Right cardiac atrium (tissue), 5 donors: Measurements from ENCODE around the gene KLC3. TPM values are rescaled to one million over a fixed set of nuclear protein-coding genes. Genes with fewer than 3 reads are reported as not detected.
A peak's percentile ranks its signal among the peaks of the same experiment; 100 is the strongest.

Source experiments
- ATAC-seq, 2 donors: fragments of 200-7000 bp; cut with Tn5 transposase; one replicate each; pipeline versions ENCODE4 v1.8.0 to v1.9.1; 2020; ENCODE audit warnings: moderate library complexity in 2 of 2, mild to moderate bottlenecking in 1 of 2
- DNase-seq, 3 donors: peaks; one replicate each; pipeline ENCODE4 v3.0.0-alpha.2; 2020
- H3K27ac ChIP-seq: one replicate; pipeline ENCODE4 v1.5.1; 2013; ENCODE audit warnings: mild to moderate bottlenecking, low read length, control low read depth, moderate library complexity
- H3K27me3 ChIP-seq: one replicate; pipeline ENCODE4 v1.6.1; 2013; ENCODE audit not compliant: control insufficient read depth, insufficient read depth
- H3K4me1 ChIP-seq: one replicate; pipeline ENCODE4 v1.6.1; 2013; ENCODE audit warnings: low read length; ENCODE audit not compliant: control insufficient read depth, insufficient read depth
- H3K4me3 ChIP-seq: one replicate; pipeline ENCODE4 v1.5.1; 2013; ENCODE audit warnings: low read length, control low read depth
- H3K9me3 ChIP-seq: one replicate; pipeline ENCODE4 v1.6.1; 2013; ENCODE audit warnings: low read length; ENCODE audit not compliant: control insufficient read depth
- WGBS: extraction: QIAGEN DNeasy Blood & Tissue Kit; methylation state at CpG from one replicate; pipeline ENCODE4 v1.1.7; 2013; 5-methylcytosine and 5-hydroxymethylcytosine counted together
- intact Hi-C, 4 donors: fragments of 100-400 bp; cut with DNase I; formaldehyde crosslinking; loops; one replicate each; pipeline versions ENCODE4 v1.11.0 to v1.14.0; 2022 to 2023
- long read RNA-seq, 4 donors: library from polyadenylated mRNA; unstranded; transcript quantifications; one replicate each; pipeline ENCODE4 v2.0.0, GENCODE V29; 2020 to 2021
- polyA plus RNA-seq: library from polyadenylated mRNA; stranded (reverse); fragments of 200-250 nt; gene quantifications from one replicate; pipeline ENCODE4 v1.2.3, GENCODE V29; 2013
- total RNA-seq, 4 donors: library from RNA; stranded (reverse); fragmentation: NEBNext Ultra II Directional; extraction: Animal tissue kit (Norgen Biotek cat#: 25700); gene quantifications; one replicate each; pipeline ENCODE4 v1.2.1, GENCODE V29; 2021
- donor health status: healthy with polysubstance abuse.
- donor health status: DM: no; HTN: yes; CAD: no.
- donor health status: DM: no; HTN: no; CAD: no.
- donor health status: DM: no; HTN: yes; CAD: no; lungs with severe emphysema.
- donor health status: DM: yes; HTN: yes; CAD: no.

KLC3 gene
- total RNA-seq (not detected), polyA plus RNA-seq (0.18 TPM)
- long read RNA-seq, donor 1, partial matches to known transcripts, result 0 of 1 reads
- long read RNA-seq, donor 1, other reads (novel, unspliced or antisense), result 1 of 1 reads
- long read RNA-seq, donor 2, result 0 reads
- long read RNA-seq, donor 3, result 0 reads
- long read RNA-seq, donor 4, partial matches to known transcripts, result 0 of 1 reads
- long read RNA-seq, donor 4, other reads (novel, unspliced or antisense), result 0 of 1 reads

GRCh38 chr19:45340232-45340898 is at the start of gene KLC3:
Gene KLC3, plus strand, starts transcription at chr19:45340750. Its CDS starts 4,792 bp downstream, at chr19:45345542.
- no peaks in the 10 kb centered on the region for H3K27me3 ChIP-seq

GRCh38 chr19:45291834-45292233 is 48.7 kb upstream of the KLC3 start:
- intact Hi-C loops, result no loop called here
- H3K27ac ChIP-seq, result no peak overlapping the region

More at GRCh38 chr19:45340232-45340898, at the start of gene KLC3:
- Histone ChIP-seq H3K27ac (no peak within 1 kb of the TSS), H3K9me3 (no peaks in the 10 kb centered on the region), H3K4me3 (peak within 1 kb of the TSS; percentile 26), H3K4me1 (no peaks in the 10 kb centered on the region)
- intact Hi-C loops, result no loop called here
- DNase-seq (no peak), ATAC-seq (peak in 1 of 2 donors; percentile 17)
- 11% methylated on average over 50 of the region's 50 CpGs for WGBS

GRCh38 chr19:45293682-45294081 is 46.9 kb upstream of the KLC3 start:
- 89% methylated on average over 4 of the region's 4 CpGs for WGBS
- Histone ChIP-seq H3K27me3 (no peaks in the 10 kb centered on the region), H3K4me1 (no peaks in the 10 kb centered on the region), H3K27ac (no peak overlapping the region), H3K4me3 (no peak overlapping the region), H3K9me3 (no peaks in the 10 kb centered on the region)
- DNase-seq (peak in 2 of 3 donors; percentile 8 to 38), ATAC-seq (no peak)
- intact Hi-C loops, result no loop called here

More at GRCh38 chr19:45291834-45292233, 48.7 kb upstream of the KLC3 start:
- Histone ChIP-seq H3K9me3 (no peaks in the 10 kb centered on the region), H3K4me3 (no peak overlapping the region), H3K27me3 (no peaks in the 10 kb centered on the region), H3K4me1 (no peaks in the 10 kb centered on the region)
- DNase-seq (no peak), ATAC-seq (no peak)
- WGBS, result 99% methylated on average over 1 of the region's 1 CpG

- Histone ChIP-seq H3K27me3 (no peaks in the 10 kb centered on the region), H3K4me3 (no peak overlapping the region), H3K27ac (no peak overlapping the region), H3K4me1 (no peaks in the 10 kb centered on the region), H3K9me3 (no peaks in the 10 kb centered on the region)
- intact Hi-C loops, result no loop called here
- ATAC-seq (peak; percentile 83), DNase-seq (peak; percentile 56 to 81 (median 79))
- WGBS, result 68% methylated on average over 12 of the region's 12 CpGs
These were observed 46.1 kb upstream of the KLC3 start for GRCh38 chr19:45294291-45295029.

GRCh38 chr19:45295873-45296272 is 44.7 kb upstream of the KLC3 start:
- intact Hi-C loops, result no loop called here
- no peak overlapping the region for H3K4me3 ChIP-seq
- no peaks in the 10 kb centered on the region for H3K4me1 ChIP-seq
- H3K27me3 ChIP-seq, result no peaks in the 10 kb centered on the region
- DNase-seq (no peak), ATAC-seq (no peak)
- no peak overlapping the region for H3K27ac ChIP-seq
- no peaks in the 10 kb centered on the region for H3K9me3 ChIP-seq

- H3K4me1 ChIP-seq, result no peaks in the 10 kb centered on the region
- DNase-seq, result no peak
- H3K4me3 ChIP-seq, result no peak overlapping the region
- intact Hi-C loops, result no loop called here
- 93% methylated on average over 4 of the region's 4 CpGs for WGBS
- no peaks in the 10 kb centered on the region for H3K27me3 ChIP-seq
- no peak overlapping the region for H3K27ac ChIP-seq
- no peak for ATAC-seq
- no peaks in the 10 kb centered on the region for H3K9me3 ChIP-seq
These were observed 44.2 kb upstream of the KLC3 start for GRCh38 chr19:45296355-45296754.

- WGBS, result 94% methylated on average over 18 of the region's 18 CpGs
- no peaks in the 10 kb centered on the region for H3K4me1 ChIP-seq
- H3K4me3 ChIP-seq, result no peak overlapping the region
- intact Hi-C loops, result no loop called here
- no peaks in the 10 kb centered on the region for H3K27me3 ChIP-seq
- ATAC-seq (no peak), DNase-seq (peak in 1 of 3 donors; percentile 41)
- H3K9me3 ChIP-seq, result no peaks in the 10 kb centered on the region
- no peak overlapping the region for H3K27ac ChIP-seq
These were observed 42.9 kb upstream of the KLC3 start for GRCh38 chr19:45297674-45298073.

GRCh38 chr19:45298264-45298663 is 42.3 kb upstream of the KLC3 start:
- no peak overlapping the region for H3K4me3 ChIP-seq
- DNase-seq (peak in 1 of 3 donors; percentile 23), ATAC-seq (no peak)
- intact Hi-C loops, result no loop called here
- 96% methylated on average over 5 of the region's 5 CpGs for WGBS
- no peak overlapping the region for H3K27ac ChIP-seq
- no peaks in the 10 kb centered on the region for H3K27me3 ChIP-seq
- H3K9me3 ChIP-seq, result no peaks in the 10 kb centered on the region
- no peaks in the 10 kb centered on the region for H3K4me1 ChIP-seq

GRCh38 chr19:45299719-45300118 is 40.8 kb upstream of the KLC3 start:
- Histone ChIP-seq H3K4me1 (no peaks in the 10 kb centered on the region), H3K27ac (no peak overlapping the region), H3K4me3 (no peak overlapping the region), H3K27me3 (no peaks in the 10 kb centered on the region), H3K9me3 (no peaks in the 10 kb centered on the region)
- ATAC-seq (no peak), DNase-seq (peak in 1 of 3 donors; percentile 12)
- intact Hi-C loops, result no loop called here
- WGBS, result 92% methylated on average over 6 of the region's 6 CpGs

- H3K27ac ChIP-seq, result no peak overlapping the region
These were observed 38.1 kb upstream of the KLC3 start for GRCh38 chr19:45302416-45302815.

More at GRCh38 chr19:45302416-45302815, 38.1 kb upstream of the KLC3 start:
- intact Hi-C loops, result no loop called here
- WGBS, result 90% methylated on average over 27 of the region's 27 CpGs
- no peak overlapping the region for H3K4me3 ChIP-seq
- peak in 1 of 2 donors; percentile 1 for ATAC-seq
- H3K27me3 ChIP-seq, result no peaks in the 10 kb centered on the region
- no peaks in the 10 kb centered on the region for H3K9me3 ChIP-seq
- H3K4me1 ChIP-seq, result no peaks in the 10 kb centered on the region
- peak in 1 of 3 donors; percentile 32 for DNase-seq
